OCI-LY7 (cell line): ENCODE data around the gene SMC4.

Source experiments
- EZH2phosphoT487 ChIP-seq: fragments of 200-600 bp; sonication (generic); IDR thresholded peaks from 2 replicates; pipeline ENCODE4 v1.6.1; 2018; ENCODE audit warnings: low read depth, borderline replicate concordance, mild to moderate bottlenecking, mixed run types, antibody characterized with exemption, low read length, moderate library complexity, mixed read lengths
- TF ChIP-seq, protein P1 (sequence below): fragments of 200-600 bp; sonication (generic); conservative IDR thresholded peaks from 2 replicates; pipeline ENCODE4 v1.5.1; 2014; ENCODE audit warnings: mild to moderate bottlenecking, antibody characterized with exemption, low read length, moderate library complexity, mixed read lengths

- TF ChIP-seq, protein P1, sequence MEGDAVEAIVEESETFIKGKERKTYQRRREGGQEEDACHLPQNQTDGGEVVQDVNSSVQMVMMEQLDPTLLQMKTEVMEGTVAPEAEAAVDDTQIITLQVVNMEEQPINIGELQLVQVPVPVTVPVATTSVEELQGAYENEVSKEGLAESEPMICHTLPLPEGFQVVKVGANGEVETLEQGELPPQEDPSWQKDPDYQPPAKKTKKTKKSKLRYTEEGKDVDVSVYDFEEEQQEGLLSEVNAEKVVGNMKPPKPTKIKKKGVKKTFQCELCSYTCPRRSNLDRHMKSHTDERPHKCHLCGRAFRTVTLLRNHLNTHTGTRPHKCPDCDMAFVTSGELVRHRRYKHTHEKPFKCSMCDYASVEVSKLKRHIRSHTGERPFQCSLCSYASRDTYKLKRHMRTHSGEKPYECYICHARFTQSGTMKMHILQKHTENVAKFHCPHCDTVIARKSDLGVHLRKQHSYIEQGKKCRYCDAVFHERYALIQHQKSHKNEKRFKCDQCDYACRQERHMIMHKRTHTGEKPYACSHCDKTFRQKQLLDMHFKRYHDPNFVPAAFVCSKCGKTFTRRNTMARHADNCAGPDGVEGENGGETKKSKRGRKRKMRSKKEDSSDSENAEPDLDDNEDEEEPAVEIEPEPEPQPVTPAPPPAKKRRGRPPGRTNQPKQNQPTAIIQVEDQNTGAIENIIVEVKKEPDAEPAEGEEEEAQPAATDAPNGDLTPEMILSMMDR, result no peak
- no peak for TF ChIP-seq EZH2phosphoT487
Measured at GRCh38 chr3:160368804-160369203, 30.6 kb upstream of the SMC4 start.
